Esophagus squamous epithelium (tissue), 4 donors: ENCODE results near the gene GZMM.

Experiments used
- CTCF ChIP-seq, 6 experiments: fragments of 450-650 bp in 4 of 6; fragments of 200-600 bp in 2 of 6; sonication (generic) in 2 of 6; IDR thresholded peaks; one replicate each; pipeline ENCODE4 v1.5.1; 2016 to 2019; ENCODE audit warnings: antibody characterized with exemption in 6 of 6, mild to moderate bottlenecking in 4 of 6, moderate library complexity in 4 of 6
- POLR2A ChIP-seq, 4 donors: fragments of 450-650 bp; IDR thresholded peaks; one replicate each; pipeline ENCODE4 v1.6.1; 2017; ENCODE audit warnings: antibody characterized with exemption in 4 of 4, mild to moderate bottlenecking in 4 of 4, moderate library complexity in 3 of 4

GRCh38 chr19:581399-582111 is 37.7 kb downstream of the GZMM start:
- TF ChIP-seq CTCF (IDR thresholded peaks at IDR 0.05): no peak
- no peak for TF ChIP-seq POLR2A (IDR thresholded peaks at IDR 0.05)
